Peyer's patch (tissue), 4 donors: ENCODE measurements around the gene PRIMA1.

ENCODE experiments used
- POLR2A ChIP-seq, 2 donors: fragments of 450-650 bp; IDR thresholded peaks; one replicate each; pipeline ENCODE4 v1.5.1; 2017; ENCODE audit warnings: antibody characterized with exemption in 2 of 2, mild to moderate bottlenecking in 2 of 2, moderate library complexity in 2 of 2
- TF ChIP-seq, protein P1 (sequence below), 6 experiments: fragments of 450-650 bp in 4 of 6; fragments of 200-600 bp in 2 of 6; sonication (generic) in 1 of 6; IDR thresholded peaks; one replicate each; pipeline ENCODE4 v1.5.1; 2017 to 2019; ENCODE audit warnings: antibody characterized with exemption in 6 of 6, mild to moderate bottlenecking in 3 of 6, moderate library complexity in 1 of 6

- TF ChIP-seq, protein P1, sequence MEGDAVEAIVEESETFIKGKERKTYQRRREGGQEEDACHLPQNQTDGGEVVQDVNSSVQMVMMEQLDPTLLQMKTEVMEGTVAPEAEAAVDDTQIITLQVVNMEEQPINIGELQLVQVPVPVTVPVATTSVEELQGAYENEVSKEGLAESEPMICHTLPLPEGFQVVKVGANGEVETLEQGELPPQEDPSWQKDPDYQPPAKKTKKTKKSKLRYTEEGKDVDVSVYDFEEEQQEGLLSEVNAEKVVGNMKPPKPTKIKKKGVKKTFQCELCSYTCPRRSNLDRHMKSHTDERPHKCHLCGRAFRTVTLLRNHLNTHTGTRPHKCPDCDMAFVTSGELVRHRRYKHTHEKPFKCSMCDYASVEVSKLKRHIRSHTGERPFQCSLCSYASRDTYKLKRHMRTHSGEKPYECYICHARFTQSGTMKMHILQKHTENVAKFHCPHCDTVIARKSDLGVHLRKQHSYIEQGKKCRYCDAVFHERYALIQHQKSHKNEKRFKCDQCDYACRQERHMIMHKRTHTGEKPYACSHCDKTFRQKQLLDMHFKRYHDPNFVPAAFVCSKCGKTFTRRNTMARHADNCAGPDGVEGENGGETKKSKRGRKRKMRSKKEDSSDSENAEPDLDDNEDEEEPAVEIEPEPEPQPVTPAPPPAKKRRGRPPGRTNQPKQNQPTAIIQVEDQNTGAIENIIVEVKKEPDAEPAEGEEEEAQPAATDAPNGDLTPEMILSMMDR (IDR thresholded peaks at IDR 0.05) = no peak
- no peak for TF ChIP-seq POLR2A (IDR thresholded peaks at IDR 0.05)
Observed at GRCh38 chr14:93772263-93772662, 16.0 kb downstream of the PRIMA1 start.
